TTC549 (cell line): ENCODE data around the gene DAPP1.
"Not testable (repeated sequence)": the region's sequence is repeated elsewhere in the genome, so short reads cannot be mapped to it uniquely, and the experiment has no call there.

Experiments used
- FAIRE-seq: peaks from 2 replicates; lab custom pipeline; 2012; peaks lifted over from hg19 to GRCh38; lab: Jason Lieb, UNC

DAPP1 gene, protein sequence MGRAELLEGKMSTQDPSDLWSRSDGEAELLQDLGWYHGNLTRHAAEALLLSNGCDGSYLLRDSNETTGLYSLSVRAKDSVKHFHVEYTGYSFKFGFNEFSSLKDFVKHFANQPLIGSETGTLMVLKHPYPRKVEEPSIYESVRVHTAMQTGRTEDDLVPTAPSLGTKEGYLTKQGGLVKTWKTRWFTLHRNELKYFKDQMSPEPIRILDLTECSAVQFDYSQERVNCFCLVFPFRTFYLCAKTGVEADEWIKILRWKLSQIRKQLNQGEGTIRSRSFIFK

DNA sequence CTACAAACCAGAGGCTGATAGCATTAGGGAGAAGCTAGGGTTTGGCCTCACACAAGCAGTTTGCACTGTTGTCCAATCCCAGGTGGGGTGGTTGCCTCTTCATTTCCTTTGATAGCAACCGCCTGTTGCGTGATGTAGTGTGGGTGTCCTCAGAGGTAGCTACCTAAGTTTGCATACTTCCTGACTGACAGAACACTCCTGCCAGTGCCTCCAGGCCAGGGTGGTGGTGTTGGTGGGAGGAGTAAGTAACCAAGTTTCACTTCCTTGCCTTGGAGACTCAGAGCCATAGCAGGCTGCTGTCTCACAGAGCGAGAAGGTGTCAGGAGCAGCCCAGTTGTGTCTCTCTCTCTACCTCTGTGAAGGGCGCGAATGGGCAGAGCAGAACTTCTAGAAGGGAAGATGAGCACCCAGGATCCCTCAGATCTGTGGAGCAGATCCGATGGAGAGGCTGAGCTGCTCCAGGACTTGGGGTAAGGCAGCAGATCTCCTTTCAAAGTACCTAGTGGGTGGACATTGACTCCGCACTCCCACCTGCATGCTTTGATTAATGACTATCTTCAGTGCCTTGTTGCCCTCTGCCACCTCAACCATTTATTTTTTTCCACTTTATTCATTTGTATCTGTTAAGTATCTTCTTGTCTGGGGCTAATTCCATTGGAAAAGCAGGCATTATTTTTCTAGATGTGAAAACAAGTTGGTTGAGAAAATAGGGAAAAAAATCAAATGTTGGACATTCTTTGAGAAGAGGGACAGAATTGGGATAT lies at the start of gene DAPP1:
Gene DAPP1 (plus strand): TSS at position 283 of the 764 bp plus-strand sequence. CDS start 87 bp downstream, at position 370.
- no peak for FAIRE-seq

DNA sequence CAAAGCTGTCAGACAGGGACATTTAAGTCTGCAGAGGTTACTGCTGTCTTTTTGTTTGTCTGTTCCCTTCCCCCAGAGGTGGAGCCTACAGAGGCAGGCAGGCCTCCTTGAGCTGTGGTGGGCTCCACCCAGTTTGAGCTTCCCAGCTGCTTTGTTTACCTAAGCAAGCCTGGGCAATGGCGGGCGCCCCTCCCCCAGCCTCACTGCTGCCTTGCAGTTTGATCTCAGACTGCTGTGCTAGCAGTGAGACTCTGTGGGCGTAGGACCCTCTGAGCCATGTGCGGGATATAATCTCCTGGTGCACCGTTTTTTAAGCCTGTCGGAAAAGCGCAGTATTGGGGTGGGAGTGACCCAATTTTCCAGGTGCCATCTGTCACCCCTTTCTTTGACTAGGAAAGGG lies 45.8 kb upstream of the DAPP1 start:
- FAIRE-seq = not testable (repeated sequence)

- no peak for FAIRE-seq
Observed at GRCh38 chr4:99783940-99784339, 32.7 kb upstream of the DAPP1 start.

DNA sequence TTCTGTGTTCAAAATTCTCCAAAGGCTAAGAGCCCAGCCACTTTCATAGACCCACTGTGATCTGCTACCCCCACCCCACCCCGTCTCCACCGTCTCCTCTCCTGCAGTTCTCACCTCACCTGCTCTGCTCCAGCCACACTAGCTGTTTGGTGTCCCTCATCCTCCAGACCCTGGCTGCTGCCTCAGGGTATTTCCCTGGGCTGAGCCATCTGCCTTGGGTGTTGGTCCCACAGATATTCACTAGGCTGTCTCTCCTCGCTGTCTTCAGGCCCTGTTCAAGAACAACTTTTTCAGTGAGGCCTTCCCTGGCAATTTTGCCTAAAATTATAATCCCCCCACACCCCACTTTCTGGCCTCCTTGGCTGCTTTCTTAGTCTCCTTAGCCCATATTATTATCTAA lies 31.8 kb upstream of the DAPP1 start:
- no peak for FAIRE-seq

DNA sequence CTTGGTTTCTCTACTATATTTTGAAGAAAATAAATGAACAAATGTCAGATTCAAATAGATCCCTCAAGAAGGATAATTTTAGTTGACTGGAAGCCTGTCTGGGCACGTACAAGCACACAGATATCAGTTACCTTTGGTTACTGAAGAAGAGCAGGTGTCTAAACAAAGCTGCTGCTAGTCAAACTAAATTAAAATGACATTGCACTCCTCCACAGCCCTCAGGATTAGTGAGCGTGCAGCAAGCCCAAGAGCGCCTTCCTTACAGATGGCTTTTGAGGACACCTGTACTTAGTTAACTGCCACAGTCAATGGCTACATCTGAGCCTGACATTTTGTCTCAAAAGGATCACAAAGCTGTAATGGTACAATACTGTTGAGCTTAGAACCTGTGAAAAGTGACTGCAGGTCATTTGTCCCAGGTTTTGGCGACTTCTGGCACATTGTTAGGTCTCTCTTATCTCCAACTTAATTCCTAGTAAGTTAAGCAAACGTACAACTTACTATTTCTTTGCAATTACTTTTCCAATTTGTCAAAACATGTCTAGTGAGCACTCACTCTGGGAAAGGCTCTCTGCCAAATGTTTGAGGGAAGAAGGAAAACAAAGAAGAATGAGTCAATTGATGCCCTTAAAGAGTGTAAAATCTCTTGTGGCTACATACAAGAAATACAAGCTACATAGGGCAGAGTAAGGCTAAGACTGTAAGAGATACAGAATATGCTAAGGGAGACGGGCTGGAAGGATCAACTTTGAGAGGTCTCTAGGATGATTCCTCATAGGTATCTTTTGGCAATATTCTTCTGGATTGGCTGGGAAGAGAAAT lies 25.6 kb upstream of the DAPP1 start:
- FAIRE-seq = no peak

- no peak for FAIRE-seq
Observed at GRCh38 chr4:99800332-99801004, 16.2 kb upstream of the DAPP1 start.

- FAIRE-seq = no peak
Observed at GRCh38 chr4:99801005-99801699, 15.5 kb upstream of the DAPP1 start.

- no peak for FAIRE-seq
Observed at GRCh38 chr4:99803566-99804101, 13.0 kb upstream of the DAPP1 start.

DNA sequence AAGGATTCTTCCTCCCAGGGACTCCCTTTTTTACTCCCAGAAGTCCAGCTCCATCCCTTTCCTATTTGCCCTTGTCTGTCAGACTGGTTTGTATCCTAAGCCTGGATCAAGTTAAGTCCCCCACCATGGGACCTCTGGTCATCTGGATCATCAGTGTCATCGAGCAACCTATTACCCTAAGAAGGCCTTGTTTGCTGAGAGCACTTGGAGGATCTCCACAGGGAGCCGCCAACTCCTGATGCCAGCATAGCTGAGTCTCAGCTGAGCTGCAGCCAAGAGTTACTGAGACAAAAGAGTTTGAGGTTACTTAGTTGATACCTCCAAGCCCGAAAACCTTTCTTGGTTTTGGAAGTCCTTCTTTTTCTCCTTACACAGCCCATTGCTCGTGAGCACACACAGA lies 10.1 kb upstream of the DAPP1 start:
- FAIRE-seq = no peak

DNA sequence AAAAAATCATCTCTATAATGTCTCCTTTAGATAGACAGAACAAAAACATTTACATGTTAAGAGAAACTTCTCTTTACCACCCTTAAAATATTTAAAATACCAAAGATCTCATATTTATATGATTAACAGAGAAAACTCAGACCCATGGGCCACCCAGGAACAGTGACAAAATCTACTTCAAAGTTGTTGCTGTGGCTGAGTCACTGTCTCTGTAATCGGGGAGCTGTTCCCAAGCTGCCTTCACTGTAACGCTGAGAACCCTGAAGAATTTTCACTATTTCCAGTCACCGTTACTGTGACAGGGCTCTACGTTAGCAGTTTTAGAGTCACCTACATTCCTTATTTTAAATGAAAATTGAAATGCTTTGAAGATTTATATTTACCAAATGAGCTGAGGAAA lies 9.0 kb upstream of the DAPP1 start:
- FAIRE-seq = no peak

DNA sequence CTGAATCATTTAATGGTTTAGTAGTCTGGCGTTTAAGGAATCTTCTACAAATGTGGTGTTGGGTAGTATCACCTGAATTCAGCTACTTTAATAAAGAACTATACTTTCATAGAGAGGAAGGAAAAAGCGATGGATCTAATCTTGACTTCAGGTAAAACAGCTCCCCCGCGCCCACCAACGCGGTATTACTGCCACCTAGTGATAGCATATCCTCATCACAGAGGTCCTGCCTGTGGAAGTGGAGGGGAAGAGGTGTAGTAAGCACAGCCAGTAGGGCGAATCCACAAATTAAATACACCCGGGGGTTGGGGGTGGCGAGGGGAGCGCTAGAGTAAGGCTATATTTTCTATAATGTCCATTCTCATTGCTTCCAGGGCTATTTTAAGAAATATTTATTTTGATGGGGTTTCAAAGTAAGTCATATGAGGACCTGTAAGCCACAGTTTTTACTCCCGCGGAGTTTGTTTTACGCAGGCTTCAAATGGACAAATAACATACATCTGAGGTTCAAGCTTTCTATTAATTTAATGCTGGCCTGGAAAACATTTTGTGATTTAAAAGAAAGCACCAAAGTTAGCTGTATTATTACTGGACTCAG lies 8.3 kb upstream of the DAPP1 start:
- no peak for FAIRE-seq

DNA sequence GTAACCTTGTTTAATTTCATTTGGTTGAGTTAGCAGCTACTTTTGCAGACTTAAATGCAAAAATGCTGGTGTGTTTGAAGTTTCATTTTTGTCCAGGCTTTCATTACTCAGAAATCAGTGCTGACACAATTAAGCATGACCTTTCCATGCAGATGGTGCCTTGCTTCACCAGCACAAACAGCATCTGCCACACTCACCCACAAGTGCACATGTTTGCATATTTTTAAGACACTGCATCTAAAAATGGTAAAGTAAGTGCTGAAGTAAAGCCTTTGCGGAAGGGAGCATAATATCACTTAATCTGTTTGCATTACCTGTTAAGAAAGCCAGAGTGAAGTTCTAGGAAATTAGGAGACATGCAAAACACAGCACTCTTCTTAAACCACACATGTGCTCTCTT lies 7.3 kb upstream of the DAPP1 start:
- no peak for FAIRE-seq

DNA sequence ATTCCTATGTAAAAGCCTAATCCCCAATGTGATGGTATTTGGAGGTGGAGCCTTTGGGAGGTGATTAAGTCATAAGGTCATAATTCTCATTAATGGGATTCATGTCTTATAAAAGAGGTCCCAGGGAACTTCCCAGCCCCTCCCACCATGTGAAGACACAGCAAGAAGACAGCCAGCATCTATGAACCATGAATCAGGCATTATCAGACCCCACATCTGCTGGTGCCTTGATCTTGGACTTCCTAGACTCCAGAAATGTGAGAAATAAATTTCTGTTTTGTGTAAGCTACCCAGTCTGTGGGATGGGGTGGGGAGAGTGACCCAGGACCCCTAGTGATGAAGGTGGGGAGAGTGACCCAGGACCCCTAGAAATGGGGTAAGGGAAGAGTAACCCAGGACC lies 6.1 kb upstream of the DAPP1 start:
- FAIRE-seq = no peak

DNA sequence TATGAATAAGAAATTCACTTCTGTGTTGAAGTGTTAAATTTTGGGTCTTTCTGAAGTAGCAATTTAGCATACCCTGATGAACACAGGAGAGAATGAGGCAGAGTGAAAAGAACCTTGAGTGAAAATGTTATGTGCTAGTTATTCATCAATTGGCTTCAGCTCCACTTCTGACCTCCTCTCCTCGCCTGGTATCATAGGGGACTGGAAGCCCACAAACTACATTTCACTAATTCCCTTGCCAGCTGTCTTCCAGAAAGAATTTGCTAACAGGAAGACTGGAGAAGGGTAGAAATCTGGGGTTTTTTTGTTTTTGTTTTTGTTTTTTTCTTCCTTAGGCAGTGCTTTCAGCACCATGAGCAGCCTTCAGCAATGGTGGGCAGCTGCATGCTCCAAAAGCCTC lies 5.5 kb upstream of the DAPP1 start:
- no peak for FAIRE-seq

- no peak for FAIRE-seq
Observed at GRCh38 chr4:99811850-99812249, 4.8 kb upstream of the DAPP1 start.

GRCh38 chr4:99815597-99816011 lies 1.0 kb upstream of the DAPP1 start:
- no peak for FAIRE-seq

DNA sequence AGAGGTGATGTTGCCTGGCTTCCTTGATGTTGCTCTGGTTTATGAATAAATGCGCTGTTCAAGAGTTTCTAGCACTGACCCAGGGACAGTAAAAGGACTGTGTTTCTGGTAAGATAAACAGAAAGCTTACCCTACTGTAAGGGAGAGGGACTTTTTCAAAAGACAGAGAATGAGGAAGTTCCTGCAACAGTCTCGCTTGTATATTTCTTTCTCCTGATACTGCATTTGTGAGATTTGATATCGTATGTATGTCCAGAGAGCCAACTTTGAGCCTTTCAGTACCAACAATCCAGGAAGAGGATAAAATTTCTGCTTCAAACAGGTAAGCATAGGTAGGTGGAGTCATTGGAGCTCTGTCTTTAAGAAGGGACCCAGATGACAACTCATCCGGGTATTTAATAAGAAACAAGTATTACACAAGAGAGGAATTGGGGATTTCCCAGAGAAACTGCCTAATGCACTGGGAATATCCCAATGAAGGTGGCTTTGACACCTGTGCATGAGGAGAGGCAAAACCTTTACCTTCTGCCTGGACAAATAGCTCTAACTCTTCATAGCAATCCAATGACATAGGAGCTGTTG lies 773 bp downstream of the DAPP1 start:
- no peak for FAIRE-seq

- no peak for FAIRE-seq
Observed at GRCh38 chr4:99818661-99819060, 2.0 kb downstream of the DAPP1 start.

- FAIRE-seq = no peak
Observed at GRCh38 chr4:99821918-99822503, 5.4 kb downstream of the DAPP1 start.

- no peak for FAIRE-seq
Observed at GRCh38 chr4:99822734-99823133, 6.1 kb downstream of the DAPP1 start.
